GM06990 (cell line): ENCODE measurements around the gene STK11IP.

Source experiments
- DNase-seq: peaks from one replicate; pipeline ENCODE4 v3.0.0-alpha.2; 2011; ENCODE audit not compliant: insufficient read length; ENCODE audit errors: extremely low read depth
- H3K27me3 ChIP-seq: replicated peaks from 2 replicates; pipeline ENCODE4 v1.6.0; 2011; ENCODE audit warnings: low read length; ENCODE audit not compliant: control insufficient read depth, insufficient read depth
- H3K36me3 ChIP-seq: 2 replicates; pipeline ENCODE4 v1.5.1; 2011; ENCODE audit warnings: low read length; ENCODE audit not compliant: control insufficient read depth, insufficient read depth
- H3K4me3 ChIP-seq: replicated peaks from 2 replicates; pipeline ENCODE4 v1.5.1; 2011; ENCODE audit warnings: low read depth, mild to moderate bottlenecking, control low read depth, low read length
- TF ChIP-seq, protein P1 (sequence below): IDR thresholded peaks from 2 replicates; pipeline ENCODE4 v1.5.1; 2011; ENCODE audit warnings: low read length, control low read depth, mild to moderate bottlenecking, inconsistent platforms; ENCODE audit not compliant: insufficient read depth, poor library complexity, severe bottlenecking

STK11IP gene

DNA sequence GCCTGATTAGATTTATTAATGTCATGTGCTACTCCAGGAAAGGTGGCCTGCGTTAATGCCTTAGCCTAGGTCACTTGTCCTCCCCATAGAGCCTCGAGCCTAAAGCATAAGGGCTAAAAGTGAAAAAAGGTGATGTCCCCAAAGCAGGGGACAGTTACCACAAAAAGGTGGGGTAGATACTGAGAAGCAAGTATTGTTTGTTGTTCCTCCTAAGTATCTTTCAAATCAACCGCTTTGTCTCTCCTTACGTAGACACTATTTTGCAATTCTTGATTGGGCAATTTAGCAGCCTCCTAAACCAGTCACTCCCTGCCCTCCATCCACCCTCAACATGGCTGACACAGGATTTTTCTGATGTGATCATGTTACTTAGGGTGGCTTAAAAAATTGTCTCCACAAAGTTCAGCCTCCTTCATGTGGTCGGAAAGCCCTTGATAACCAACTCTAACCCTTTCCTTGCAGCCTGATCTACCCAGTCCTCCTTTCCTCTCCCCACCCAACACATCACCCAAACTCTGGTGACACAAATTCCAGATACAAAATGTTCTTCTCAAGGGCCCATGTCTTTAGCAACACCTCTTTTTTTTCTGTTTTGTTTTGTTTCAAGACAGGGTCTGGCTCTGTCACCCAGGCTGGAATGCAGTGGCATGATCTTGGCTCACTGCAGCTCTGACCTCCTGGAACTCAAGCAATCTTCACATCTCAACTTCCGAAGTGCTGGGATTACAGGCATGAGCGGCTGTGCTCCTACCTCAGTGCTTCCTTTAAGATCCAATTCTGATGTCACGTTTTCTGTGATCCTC, 18.6 kb upstream of the STK11IP start:
- Histone ChIP-seq H3K4me3 (no peak overlapping the region), H3K27me3 (no peaks in the 10 kb centered on the region), H3K36me3 (no peaks in the 10 kb centered on the region)
- no peak for DNase-seq
- TF ChIP-seq, protein P1, sequence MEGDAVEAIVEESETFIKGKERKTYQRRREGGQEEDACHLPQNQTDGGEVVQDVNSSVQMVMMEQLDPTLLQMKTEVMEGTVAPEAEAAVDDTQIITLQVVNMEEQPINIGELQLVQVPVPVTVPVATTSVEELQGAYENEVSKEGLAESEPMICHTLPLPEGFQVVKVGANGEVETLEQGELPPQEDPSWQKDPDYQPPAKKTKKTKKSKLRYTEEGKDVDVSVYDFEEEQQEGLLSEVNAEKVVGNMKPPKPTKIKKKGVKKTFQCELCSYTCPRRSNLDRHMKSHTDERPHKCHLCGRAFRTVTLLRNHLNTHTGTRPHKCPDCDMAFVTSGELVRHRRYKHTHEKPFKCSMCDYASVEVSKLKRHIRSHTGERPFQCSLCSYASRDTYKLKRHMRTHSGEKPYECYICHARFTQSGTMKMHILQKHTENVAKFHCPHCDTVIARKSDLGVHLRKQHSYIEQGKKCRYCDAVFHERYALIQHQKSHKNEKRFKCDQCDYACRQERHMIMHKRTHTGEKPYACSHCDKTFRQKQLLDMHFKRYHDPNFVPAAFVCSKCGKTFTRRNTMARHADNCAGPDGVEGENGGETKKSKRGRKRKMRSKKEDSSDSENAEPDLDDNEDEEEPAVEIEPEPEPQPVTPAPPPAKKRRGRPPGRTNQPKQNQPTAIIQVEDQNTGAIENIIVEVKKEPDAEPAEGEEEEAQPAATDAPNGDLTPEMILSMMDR = no peak

DNA sequence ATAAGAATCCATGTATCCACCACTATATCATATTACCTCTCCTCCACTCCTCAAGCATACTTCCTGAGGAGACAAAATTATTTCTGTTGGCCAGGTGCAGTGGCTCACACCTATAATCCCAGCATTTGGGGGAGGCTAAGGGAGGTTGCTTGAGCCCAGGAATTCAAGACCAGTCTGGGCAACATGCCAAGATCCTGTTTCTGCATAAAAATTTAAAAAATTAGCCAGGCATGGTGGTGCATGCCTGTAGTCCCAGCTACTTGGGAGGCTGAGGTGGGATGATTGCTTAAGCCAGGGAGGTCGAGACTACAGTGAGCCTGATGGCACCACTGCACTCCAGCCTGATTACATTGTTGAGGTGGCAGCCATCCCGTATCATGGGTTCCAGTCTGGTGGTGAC, 16.3 kb upstream of the STK11IP start:
- Histone ChIP-seq H3K4me3 (no peak overlapping the region), H3K36me3 (no peaks in the 10 kb centered on the region), H3K27me3 (no peaks in the 10 kb centered on the region)
- DNase-seq = no peak
- TF ChIP-seq, protein P1 = no peak

DNA sequence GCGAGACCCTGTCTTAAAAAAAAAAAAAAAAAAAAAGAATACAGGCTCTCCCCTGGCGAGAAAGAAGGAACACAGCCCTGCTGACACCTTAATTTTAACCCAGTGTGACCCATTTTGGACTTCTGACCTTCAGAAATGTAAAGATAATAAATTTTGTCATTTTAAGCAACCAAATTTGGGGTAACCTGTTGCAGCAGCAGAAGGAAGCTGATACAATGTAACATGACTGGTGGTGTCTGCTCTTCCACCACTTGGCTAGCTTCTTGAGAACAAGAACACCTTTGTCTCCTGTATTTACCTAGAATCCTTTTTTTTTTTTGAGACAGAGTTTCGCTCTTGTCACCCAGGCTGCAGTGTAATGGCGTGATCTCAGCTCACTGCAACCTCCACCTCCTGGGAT, 6.6 kb upstream of the STK11IP start:
- Histone ChIP-seq H3K27me3 (no peaks in the 10 kb centered on the region), H3K4me3 (no peak overlapping the region), H3K36me3 (no peaks in the 10 kb centered on the region)
- DNase-seq = no peak
- TF ChIP-seq, protein P1 = no peak

DNA sequence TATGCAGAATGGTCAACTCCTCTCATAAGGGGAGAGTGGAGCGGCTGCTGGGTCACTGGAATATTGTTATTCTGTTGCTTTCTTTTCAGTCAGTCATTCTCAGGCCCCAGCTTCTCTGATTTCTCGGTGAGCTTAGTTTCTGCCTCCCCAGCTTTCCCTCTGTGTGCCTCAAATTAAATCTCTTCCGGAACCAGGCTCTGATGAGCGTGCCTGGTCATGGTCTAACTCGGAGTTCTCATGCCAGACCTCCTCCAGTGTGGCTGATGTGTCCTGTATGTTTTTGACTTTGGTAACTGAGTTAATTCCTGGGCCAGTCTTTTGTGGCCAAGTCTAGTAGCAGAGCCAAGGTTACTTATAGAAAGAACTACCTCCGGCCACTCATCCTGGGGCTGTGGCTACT, 4.9 kb upstream of the STK11IP start:
- TF ChIP-seq, protein P1 = no peak
- no peak for DNase-seq
- Histone ChIP-seq H3K36me3 (no peaks in the 10 kb centered on the region), H3K4me3 (no peak overlapping the region), H3K27me3 (no peaks in the 10 kb centered on the region)

DNA sequence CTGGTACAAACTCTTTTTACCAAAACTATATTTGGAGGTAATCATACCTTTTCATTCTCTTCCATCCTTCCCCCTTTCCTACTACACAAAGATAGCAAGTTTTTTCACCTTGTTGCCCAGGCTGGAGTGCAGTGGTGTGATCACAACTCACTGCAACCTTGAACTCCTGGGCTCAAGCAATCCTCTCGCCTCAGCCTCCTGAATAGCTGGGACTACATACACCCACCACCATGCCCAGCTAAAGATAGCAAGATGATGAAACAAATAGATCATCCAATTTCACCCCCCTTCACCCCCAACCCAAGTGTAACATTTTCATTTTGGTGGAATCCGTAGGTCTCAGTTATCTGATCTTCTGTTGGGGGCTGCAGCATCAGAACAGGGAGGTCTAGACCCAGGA, 4.5 kb upstream of the STK11IP start:
- H3K36me3 ChIP-seq = no peaks in the 10 kb centered on the region
- DNase-seq = no peak
- TF ChIP-seq, protein P1 = no peak
- H3K4me3 ChIP-seq = no peak overlapping the region
- H3K27me3 ChIP-seq = no peaks in the 10 kb centered on the region
